Liver (tissue), 9 donors: Measurements from ENCODE around the gene ZNF577. TPM values are rescaled to one million over a fixed set of nuclear protein-coding genes. Genes with fewer than 3 reads are reported as not detected.

Source experiments
- DNase-seq: peaks from one replicate; pipeline ENCODE4 v3.0.0-alpha.2; 2017; ENCODE audit warnings: low spot score
- H3K27ac ChIP-seq, 2 donors: one replicate each; pipeline ENCODE4 v1.7.0; 2013; ENCODE audit warnings: inconsistent platforms in 2 of 2, low read length in 2 of 2, control low read depth in 1 of 2, low read depth in 1 of 2, mild to moderate bottlenecking in 1 of 2
- H3K27me3 ChIP-seq, 4 donors: one replicate each; pipeline versions ENCODE4 v1.6.1 to v1.7.0; 2013; ENCODE audit warnings: low read length in 3 of 4, inconsistent platforms in 1 of 4, mild to moderate bottlenecking in 1 of 4, moderate library complexity in 1 of 4; ENCODE audit not compliant: control insufficient read depth in 4 of 4, insufficient read depth in 4 of 4
- H3K36me3 ChIP-seq, 4 donors: one replicate each; pipeline versions ENCODE4 v1.6.1 to v1.7.0; 2013; ENCODE audit warnings: low read length in 3 of 4, mild to moderate bottlenecking in 3 of 4, low read depth in 1 of 4, moderate library complexity in 1 of 4; ENCODE audit not compliant: control insufficient read depth in 4 of 4, insufficient read depth in 3 of 4
- H3K4me1 ChIP-seq, 4 donors: one replicate each; pipeline versions ENCODE4 v1.6.1 to v1.7.0; 2013; ENCODE audit warnings: low read length in 3 of 4, mild to moderate bottlenecking in 3 of 4, moderate library complexity in 1 of 4; ENCODE audit not compliant: control insufficient read depth in 4 of 4, insufficient read depth in 4 of 4
- H3K4me3 ChIP-seq, 3 donors: one replicate each; pipeline versions ENCODE4 v1.6.1 to v1.7.0; 2013; ENCODE audit warnings: low read length in 3 of 3, control low read depth in 1 of 3, low read depth in 1 of 3, mild to moderate bottlenecking in 1 of 3
- H3K9ac ChIP-seq, 2 donors: one replicate each; pipeline ENCODE4 v1.7.0; 2013; ENCODE audit warnings: low read length in 2 of 2, mild to moderate bottlenecking in 2 of 2, moderate library complexity in 2 of 2, control low read depth in 1 of 2, low read depth in 1 of 2
- H3K9me3 ChIP-seq, 4 donors: one replicate each; pipeline versions ENCODE4 v1.6.1 to v1.7.0; 2013; ENCODE audit warnings: low read length in 3 of 4; ENCODE audit not compliant: control insufficient read depth in 4 of 4
- ATF3 ChIP-seq: IDR thresholded peaks from 2 replicates; pipeline ENCODE4 v1.6.1; 2016; ENCODE audit warnings: antibody characterized with exemption
- EGR1 ChIP-seq, 2 donors: IDR thresholded peaks; 2 replicates each; pipeline ENCODE4 v1.6.1; 2016 to 2018; ENCODE audit warnings: antibody characterized with exemption in 2 of 2, low read depth in 2 of 2
- FOXA1 ChIP-seq: IDR thresholded peaks from 2 replicates; pipeline ENCODE4 v1.6.1; 2016; ENCODE audit warnings: antibody characterized with exemption
- FOXA2 ChIP-seq: IDR thresholded peaks from 2 replicates; pipeline ENCODE4 v1.6.1; 2016; ENCODE audit warnings: antibody characterized with exemption
- GABPA ChIP-seq, 2 donors: IDR thresholded peaks in 1 of 2; conservative IDR thresholded peaks in 1 of 2; 2 replicates each; pipeline ENCODE4 v1.6.1; 2016; ENCODE audit warnings: antibody characterized with exemption in 2 of 2, mild to moderate bottlenecking in 1 of 2, moderate library complexity in 1 of 2
- HNF4A ChIP-seq, 2 donors: conservative IDR thresholded peaks; 2 replicates each; pipeline ENCODE4 v1.6.1; 2016; ENCODE audit warnings: antibody characterized with exemption in 2 of 2, mild to moderate bottlenecking in 2 of 2
- HNF4G ChIP-seq: IDR thresholded peaks from 2 replicates; pipeline ENCODE4 v1.6.1; 2016; ENCODE audit warnings: antibody characterized with exemption
- JUND ChIP-seq, 2 donors: IDR thresholded peaks; 2 replicates each; pipeline ENCODE4 v1.6.1; 2016; ENCODE audit warnings: antibody characterized with exemption in 2 of 2
- NR2F2 ChIP-seq: IDR thresholded peaks from 2 replicates; pipeline ENCODE4 v1.6.1; 2016; ENCODE audit warnings: antibody characterized with exemption
- RAD21 ChIP-seq, 2 donors: IDR thresholded peaks; 2 replicates each; pipeline ENCODE4 v1.6.1; 2016; ENCODE audit warnings: antibody characterized with exemption in 2 of 2, mild to moderate bottlenecking in 2 of 2
- RXRA ChIP-seq, 2 donors: IDR thresholded peaks; 2 replicates each; pipeline ENCODE4 v1.6.1; 2017 to 2018; ENCODE audit warnings: antibody characterized with exemption in 2 of 2, mild to moderate bottlenecking in 1 of 2
- SP1 ChIP-seq: IDR thresholded peaks from 2 replicates; pipeline ENCODE4 v1.6.1; 2018; ENCODE audit warnings: antibody characterized with exemption, mild to moderate bottlenecking
- TAF1 ChIP-seq: conservative IDR thresholded peaks from 2 replicates; pipeline ENCODE4 v1.6.1; 2016; ENCODE audit warnings: antibody characterized with exemption, mild to moderate bottlenecking
- YY1 ChIP-seq: IDR thresholded peaks from 2 replicates; pipeline ENCODE4 v1.6.1; 2016; ENCODE audit warnings: antibody characterized with exemption, mild to moderate bottlenecking
- ZBTB33 ChIP-seq: IDR thresholded peaks from 2 replicates; pipeline ENCODE4 v1.6.1; 2016; ENCODE audit warnings: antibody characterized with exemption
- WGBS: extraction: QIAGEN DNeasy Blood & Tissue Kit; methylation state at CpG from one replicate; pipeline ENCODE4 v1.1.7; 2013; 5-methylcytosine and 5-hydroxymethylcytosine counted together
- polyA plus RNA-seq, 2 donors: library from polyadenylated mRNA; stranded (reverse) in 1 of 2; unstranded in 1 of 2; fragments of 200-250 nt in 1 of 2; fragments of >200 nt in 1 of 2; fragmentation: Nextera tagmentation in 1 of 2; extraction: Ambion mirVana in 1 of 2; gene quantifications; one replicate each; pipeline versions ENCODE4 v1.2.1 to v1.2.3, GENCODE V29; 2013 to 2015
- total RNA-seq, 2 donors: library from RNA; depleted of rRNA; stranded (reverse); fragments of >200 nt; gene quantifications; one replicate each; pipeline ENCODE4 v1.2.3, GENCODE V29; 2014
- TF ChIP-seq, protein P1 (sequence below): IDR thresholded peaks from 2 replicates; pipeline ENCODE4 v1.6.1; 2016; ENCODE audit warnings: antibody characterized with exemption, mild to moderate bottlenecking
- TF ChIP-seq, protein P2 (sequence below): IDR thresholded peaks from 2 replicates; pipeline ENCODE4 v1.6.1; 2016; ENCODE audit warnings: antibody characterized with exemption
- TF ChIP-seq, protein P3 (sequence below): fragments of 150-350 bp; IDR thresholded peaks from 2 replicates; pipeline ENCODE4 v1.5.1; 2017; ENCODE audit warnings: improper control_type of control experiment, low read depth, low read length; ENCODE audit not compliant: missing input control
- donor health status: healthy.
- donor health status: healthy.
- donor health status: healthy.
- donor health status: healthy.
- donor health status: healthy.

Gene ZNF577
- total and polyA plus RNA-seq, 4 donors = 2.0 to 5.4 (median 2.8) TPM

DNA sequence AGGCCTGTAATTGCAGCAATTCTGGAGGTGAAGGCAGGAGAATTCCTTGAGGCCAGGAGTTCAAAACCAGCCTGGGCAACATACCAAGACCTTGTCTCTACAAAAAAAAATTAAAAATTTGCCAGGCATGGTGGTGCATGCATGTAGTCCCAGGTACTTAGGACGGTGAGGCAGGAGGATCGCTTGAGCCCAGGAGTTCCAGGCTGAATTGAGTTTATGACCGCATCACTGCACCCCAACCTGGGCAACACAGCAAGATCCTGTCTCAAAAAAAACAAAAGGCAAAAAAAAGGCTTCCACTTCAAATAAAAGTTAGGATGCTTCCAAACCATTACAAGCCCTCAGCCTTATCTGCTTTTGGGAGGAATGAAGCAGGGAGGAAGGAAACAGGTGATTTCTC lies 5.2 kb downstream of the ZNF577 start:
- DNase-seq = no peak
- no peak overlapping the region for H3K27ac ChIP-seq
- H3K4me1 ChIP-seq = peaks cover 0 to 3% (median 0%) of the 10 kb centered on the region in 4 donors
- TF ChIP-seq, protein P1, sequence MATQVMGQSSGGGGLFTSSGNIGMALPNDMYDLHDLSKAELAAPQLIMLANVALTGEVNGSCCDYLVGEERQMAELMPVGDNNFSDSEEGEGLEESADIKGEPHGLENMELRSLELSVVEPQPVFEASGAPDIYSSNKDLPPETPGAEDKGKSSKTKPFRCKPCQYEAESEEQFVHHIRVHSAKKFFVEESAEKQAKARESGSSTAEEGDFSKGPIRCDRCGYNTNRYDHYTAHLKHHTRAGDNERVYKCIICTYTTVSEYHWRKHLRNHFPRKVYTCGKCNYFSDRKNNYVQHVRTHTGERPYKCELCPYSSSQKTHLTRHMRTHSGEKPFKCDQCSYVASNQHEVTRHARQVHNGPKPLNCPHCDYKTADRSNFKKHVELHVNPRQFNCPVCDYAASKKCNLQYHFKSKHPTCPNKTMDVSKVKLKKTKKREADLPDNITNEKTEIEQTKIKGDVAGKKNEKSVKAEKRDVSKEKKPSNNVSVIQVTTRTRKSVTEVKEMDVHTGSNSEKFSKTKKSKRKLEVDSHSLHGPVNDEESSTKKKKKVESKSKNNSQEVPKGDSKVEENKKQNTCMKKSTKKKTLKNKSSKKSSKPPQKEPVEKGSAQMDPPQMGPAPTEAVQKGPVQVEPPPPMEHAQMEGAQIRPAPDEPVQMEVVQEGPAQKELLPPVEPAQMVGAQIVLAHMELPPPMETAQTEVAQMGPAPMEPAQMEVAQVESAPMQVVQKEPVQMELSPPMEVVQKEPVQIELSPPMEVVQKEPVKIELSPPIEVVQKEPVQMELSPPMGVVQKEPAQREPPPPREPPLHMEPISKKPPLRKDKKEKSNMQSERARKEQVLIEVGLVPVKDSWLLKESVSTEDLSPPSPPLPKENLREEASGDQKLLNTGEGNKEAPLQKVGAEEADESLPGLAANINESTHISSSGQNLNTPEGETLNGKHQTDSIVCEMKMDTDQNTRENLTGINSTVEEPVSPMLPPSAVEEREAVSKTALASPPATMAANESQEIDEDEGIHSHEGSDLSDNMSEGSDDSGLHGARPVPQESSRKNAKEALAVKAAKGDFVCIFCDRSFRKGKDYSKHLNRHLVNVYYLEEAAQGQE = no peak
- TF ChIP-seq RAD21 (IDR thresholded peaks at IDR 0.05) = no peak
- no peak for TF ChIP-seq HNF4G
- TF ChIP-seq TAF1 = no peak
- no peak for TF ChIP-seq ATF3
- TF ChIP-seq, protein P2, sequence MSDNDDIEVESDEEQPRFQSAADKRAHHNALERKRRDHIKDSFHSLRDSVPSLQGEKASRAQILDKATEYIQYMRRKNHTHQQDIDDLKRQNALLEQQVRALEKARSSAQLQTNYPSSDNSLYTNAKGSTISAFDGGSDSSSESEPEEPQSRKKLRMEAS = no peak
- no peak for TF ChIP-seq JUND (IDR thresholded peaks at IDR 0.05)
- TF ChIP-seq YY1 = no peak
- TF ChIP-seq HNF4A (conservative IDR thresholded peaks at IDR 0.05) = no peak
- TF ChIP-seq FOXA2 = no peak
- no peak for TF ChIP-seq NR2F2
- no peak for TF ChIP-seq EGR1 (IDR thresholded peaks at IDR 0.05; ENCODE audit: low read depth in 2 of 2)
- TF ChIP-seq, protein P3, sequence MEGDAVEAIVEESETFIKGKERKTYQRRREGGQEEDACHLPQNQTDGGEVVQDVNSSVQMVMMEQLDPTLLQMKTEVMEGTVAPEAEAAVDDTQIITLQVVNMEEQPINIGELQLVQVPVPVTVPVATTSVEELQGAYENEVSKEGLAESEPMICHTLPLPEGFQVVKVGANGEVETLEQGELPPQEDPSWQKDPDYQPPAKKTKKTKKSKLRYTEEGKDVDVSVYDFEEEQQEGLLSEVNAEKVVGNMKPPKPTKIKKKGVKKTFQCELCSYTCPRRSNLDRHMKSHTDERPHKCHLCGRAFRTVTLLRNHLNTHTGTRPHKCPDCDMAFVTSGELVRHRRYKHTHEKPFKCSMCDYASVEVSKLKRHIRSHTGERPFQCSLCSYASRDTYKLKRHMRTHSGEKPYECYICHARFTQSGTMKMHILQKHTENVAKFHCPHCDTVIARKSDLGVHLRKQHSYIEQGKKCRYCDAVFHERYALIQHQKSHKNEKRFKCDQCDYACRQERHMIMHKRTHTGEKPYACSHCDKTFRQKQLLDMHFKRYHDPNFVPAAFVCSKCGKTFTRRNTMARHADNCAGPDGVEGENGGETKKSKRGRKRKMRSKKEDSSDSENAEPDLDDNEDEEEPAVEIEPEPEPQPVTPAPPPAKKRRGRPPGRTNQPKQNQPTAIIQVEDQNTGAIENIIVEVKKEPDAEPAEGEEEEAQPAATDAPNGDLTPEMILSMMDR = no peak
- no peak for TF ChIP-seq GABPA (IDR thresholded peaks at IDR 0.05 in 1 of 2, conservative IDR thresholded peaks at IDR 0.05 in 1 of 2)
- no peak for TF ChIP-seq RXRA (IDR thresholded peaks at IDR 0.05)
- no peak for TF ChIP-seq SP1
- H3K27me3 ChIP-seq = no peaks in the 10 kb centered on the region
- H3K9ac ChIP-seq = no peak overlapping the region
- WGBS = 97% methylated on average over 3 of the region's 3 CpGs
- H3K36me3 ChIP-seq = peaks cover 0 to 38% (median 37%) of the 10 kb centered on the region in 4 donors
- peak overlapping the region in 2 of 3 donors; percentile 11 to 61 for H3K4me3 ChIP-seq
- peaks cover 31 to 79% (median 55%) of the 10 kb centered on the region in 4 donors for H3K9me3 ChIP-seq

- Histone ChIP-seq H3K36me3 (peaks cover 9 to 67% (median 56%) of the 10 kb centered on the region in 4 donors), H3K27me3 (no peaks in the 10 kb centered on the region)
- TF ChIP-seq FOXA1 (no peak), TAF1 (no peak), ZBTB33 (no peak), RXRA (IDR thresholded peaks at IDR 0.05) (no peak), HNF4G (no peak), JUND (IDR thresholded peaks at IDR 0.05) (no peak), SP1 (no peak), RAD21 (IDR thresholded peaks at IDR 0.05) (no peak)
- TF ChIP-seq, protein P2 = no peak
- TF ChIP-seq, protein P1 = no peak
- TF ChIP-seq, protein P3 = no peak
Observed at GRCh38 chr19:51873097-51873496, 14.7 kb downstream of the ZNF577 start.

More at GRCh38 chr19:51873097-51873496, 14.7 kb downstream of the ZNF577 start:
- Histone ChIP-seq H3K4me3 (peak overlapping the region in 2 of 3 donors; percentile 28 to 64), H3K9ac (no peak overlapping the region), H3K27ac (no peak overlapping the region), H3K9me3 (peaks cover 57 to 97% (median 82%) of the 10 kb centered on the region in 4 donors), H3K4me1 (no peaks in the 10 kb centered on the region)
- DNase-seq = no peak
- WGBS = 97% methylated on average over 4 of the region's 4 CpGs
